RCC 7860 (cell line): ENCODE data around the gene AUNIP.
A peak's percentile ranks its signal among the peaks of the same experiment; 100 is the strongest.

ENCODE experiments used
- DNase-seq: peaks from one replicate; pipeline ENCODE4 v3.0.0-alpha.2; 2015; ENCODE audit warnings: low spot score
- FAIRE-seq: peaks from 2 replicates; lab custom pipeline; 2012; peaks lifted over from hg19 to GRCh38; lab: Jason Lieb, UNC

The AUNIP gene

GRCh38 chr1:25832336-25833037, 26.8 kb downstream of the AUNIP start:
- DNase-seq (no peak), FAIRE-seq (no peak)

- FAIRE-seq: no peak
Observed at GRCh38 chr1:25831569-25832196, 27.6 kb downstream of the AUNIP start.

DNA sequence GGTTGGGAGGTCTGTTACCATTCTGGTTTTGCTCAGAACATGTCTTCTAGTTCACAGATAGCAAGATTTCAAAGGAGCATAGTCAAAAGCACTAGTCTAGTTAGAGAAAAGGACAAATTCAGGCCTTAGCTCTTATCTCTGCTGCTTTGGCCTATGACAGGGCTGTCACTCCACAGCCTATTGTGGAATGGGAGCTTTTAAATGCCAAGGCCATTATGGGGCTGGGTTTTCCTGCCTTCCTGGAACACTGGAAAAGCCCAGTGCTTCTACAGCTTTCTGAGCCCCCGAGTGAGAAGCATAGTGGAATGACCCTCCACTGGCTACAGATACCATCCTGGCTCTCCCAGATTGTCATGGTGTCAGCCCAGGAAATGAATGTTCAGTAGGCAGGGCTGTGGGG, 30.2 kb downstream of the AUNIP start:
- FAIRE-seq (no peak), DNase-seq (no peak)

More at GRCh38 chr1:25831569-25832196, 27.6 kb downstream of the AUNIP start:
- DNase-seq: no peak

DNA sequence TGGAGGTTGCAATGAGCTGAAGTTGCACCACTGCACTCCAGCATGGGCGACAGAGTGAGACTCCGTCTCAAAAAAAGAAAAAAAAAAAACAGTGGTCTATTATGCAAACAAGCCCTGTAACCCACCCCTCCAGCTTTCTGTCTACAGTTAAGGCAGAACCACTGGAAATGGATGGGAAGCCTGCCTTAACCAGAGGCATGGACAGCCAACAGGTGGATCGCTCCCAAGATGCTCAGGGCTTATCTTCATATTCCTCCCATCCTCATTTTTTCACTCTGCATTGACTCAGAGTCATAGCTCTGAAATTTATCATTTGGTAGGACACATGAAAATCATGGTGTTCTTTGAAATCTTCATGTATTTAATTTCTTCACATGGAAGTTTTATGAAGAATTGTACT, 30.8 kb downstream of the AUNIP start:
- DNase-seq: no peak

DNA sequence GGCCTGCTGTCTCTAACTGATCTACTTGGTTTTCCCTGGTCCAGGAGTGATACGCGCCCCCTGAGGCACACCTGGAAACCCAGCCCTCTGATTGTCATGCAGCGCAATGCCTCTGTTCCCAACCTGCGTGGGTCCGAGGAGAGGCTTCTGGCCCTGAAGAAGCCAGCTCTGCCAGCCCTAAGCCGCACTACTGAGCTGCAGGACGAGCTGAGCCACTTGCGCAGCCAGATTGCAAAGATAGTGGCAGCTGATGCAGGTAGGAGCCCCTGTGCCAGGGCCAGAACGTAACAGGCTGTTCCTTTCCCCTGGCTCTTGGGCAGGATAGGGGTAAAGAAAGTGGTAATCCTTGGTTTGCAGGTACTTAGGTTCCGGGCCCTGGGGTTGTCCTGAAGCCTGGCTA, 32.7 kb downstream of the AUNIP start:
- no peak for DNase-seq
- FAIRE-seq: no peak

More for the DNA sequence above, 30.8 kb downstream of the AUNIP start:
- FAIRE-seq: no peak

GRCh38 chr1:25825605-25826004, 33.7 kb downstream of the AUNIP start:
- no peak for FAIRE-seq
- DNase-seq: no peak

GRCh38 chr1:25821630-25822091, 37.6 kb downstream of the AUNIP start:
- no peak for FAIRE-seq
- DNase-seq: peak; percentile 35

DNA sequence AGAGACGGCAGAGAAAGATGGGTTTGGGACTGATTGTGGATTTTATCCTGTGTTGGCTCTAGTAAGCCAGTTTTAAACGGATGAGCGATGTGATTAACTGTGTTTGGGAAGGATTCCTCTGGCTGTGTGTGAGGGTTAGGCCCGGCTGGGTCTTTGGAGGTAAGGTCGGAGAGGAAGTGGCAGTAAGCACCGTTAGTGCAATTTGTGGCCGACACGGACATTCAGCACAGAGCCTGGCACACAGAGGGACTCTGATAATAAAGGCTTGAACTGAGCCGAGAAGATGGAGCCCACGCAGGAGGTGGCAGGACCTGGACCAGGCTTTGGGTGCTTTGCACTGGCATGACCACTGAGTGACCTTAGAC, 38.2 kb downstream of the AUNIP start:
- no peak for FAIRE-seq
- no peak for DNase-seq

GRCh38 chr1:25820247-25821111, 38.8 kb downstream of the AUNIP start:
- DNase-seq (peak; percentile 54), FAIRE-seq (no peak)

- DNase-seq (peak; percentile 63), FAIRE-seq (no peak)
Observed at GRCh38 chr1:25819491-25820246, 39.6 kb downstream of the AUNIP start, which contains the start of gene MTFR1L. Gene MTFR1L (plus strand): TSS chr1:25819954. CDS start chr1:25823105, 3,151 bp downstream.

DNA sequence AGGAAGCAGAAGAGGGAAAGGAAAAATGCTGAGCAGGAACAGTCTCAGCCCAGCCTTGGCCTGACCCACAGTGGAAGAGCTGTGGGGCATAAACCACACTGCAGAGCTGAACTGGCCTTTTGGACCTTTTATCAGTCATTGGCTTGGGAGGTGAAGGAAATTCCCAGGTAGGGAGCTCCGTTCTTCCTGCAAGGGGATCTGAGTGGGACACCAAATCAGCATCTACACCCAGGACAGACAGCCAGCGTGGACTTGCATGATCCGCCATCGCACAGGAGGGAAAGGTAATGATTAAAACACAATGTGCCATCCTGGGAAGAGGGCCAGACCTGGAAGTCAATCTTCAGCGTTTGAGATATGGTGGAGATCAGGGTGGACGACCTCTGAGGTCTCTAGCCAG, 40.7 kb downstream of the AUNIP start:
- DNase-seq (no peak), FAIRE-seq (no peak)

- no peak for DNase-seq
- no peak for FAIRE-seq
Observed at GRCh38 chr1:25817840-25818501, 41.3 kb downstream of the AUNIP start.

- FAIRE-seq (no peak), DNase-seq (no peak)
Observed at GRCh38 chr1:25816112-25816718, 43.0 kb downstream of the AUNIP start.

DNA sequence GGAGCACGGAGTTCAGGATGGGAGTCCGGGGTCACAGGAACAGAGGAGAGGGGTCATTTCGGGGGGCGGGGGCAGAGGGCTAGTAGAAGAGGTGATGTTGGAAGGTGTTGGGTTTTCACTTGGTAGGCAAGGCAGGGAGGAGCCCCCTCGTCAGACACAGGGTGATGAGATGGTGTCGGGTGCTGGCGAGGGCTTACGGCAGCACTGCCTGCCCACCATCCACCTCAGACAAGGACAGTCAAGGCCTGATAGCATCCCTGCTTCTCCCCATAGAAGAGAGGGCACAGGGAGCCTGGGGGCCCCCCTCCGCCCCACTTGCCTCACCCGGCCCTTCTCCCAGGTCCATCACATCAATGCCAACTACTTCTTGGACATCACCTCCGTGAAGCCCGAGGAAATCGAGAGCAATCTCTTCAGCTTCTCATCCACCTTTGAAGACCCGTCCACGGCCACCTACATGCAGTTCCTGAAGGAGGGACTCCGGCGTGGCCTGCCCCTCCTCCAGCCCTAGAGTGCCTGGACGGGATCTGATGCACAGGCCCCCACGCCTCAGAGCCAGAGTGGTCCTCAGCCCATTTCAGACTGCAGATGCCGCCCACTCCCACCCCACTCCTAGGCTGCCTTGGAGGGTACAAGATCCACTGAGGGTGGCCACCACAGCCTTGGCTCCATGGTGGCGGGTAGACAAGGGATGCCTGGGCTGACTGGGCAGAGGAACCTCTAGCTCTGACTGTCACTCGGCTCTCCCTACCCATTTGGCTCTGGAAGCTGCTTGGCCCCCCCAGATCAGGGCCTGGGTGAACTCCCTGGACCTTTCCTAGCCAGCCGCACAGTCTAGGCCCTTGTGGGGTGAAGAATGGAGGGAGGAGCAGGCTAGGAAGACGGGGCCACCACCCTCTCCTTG, 43.8 kb downstream of the AUNIP start:
- FAIRE-seq (no peak), DNase-seq (no peak)

- no peak for FAIRE-seq
- no peak for DNase-seq
Observed at GRCh38 chr1:25814549-25815087, 44.6 kb downstream of the AUNIP start.

DNA sequence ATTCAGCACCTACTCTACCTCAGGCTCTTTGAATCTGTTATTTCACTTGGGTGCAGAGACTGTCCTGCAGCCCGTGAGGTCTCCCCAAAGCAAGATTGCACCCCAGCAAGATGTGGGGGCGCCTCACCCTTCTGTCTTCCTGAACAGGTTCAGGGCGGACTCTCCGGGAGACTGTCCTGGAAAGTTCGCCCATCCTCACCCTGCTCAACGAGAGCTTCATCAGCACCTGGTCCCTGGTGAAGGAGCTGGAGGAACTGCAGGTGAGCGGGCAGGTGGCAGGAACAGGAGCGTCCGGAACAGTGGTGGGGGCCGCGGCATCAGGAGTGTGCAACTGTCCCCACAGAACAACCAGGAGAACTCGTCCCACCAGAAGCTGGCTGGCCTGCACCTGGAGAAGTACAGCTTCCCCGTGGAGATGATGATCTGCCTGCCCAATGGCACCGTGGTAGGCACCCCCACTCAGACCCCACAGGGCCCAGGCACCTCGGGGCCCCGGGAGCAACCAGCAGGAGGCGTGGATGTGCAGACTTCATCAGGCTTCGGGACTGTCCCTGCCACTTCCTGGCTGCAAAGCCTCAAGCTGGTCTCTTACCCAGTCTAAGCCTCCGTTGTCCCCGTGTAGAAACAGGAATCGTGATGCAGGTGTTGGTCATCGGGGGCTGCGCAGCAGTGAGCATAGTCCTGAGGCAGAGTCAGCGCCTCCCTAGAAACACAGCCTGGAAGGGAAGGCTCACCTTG, 45.4 kb downstream of the AUNIP start:
- DNase-seq (no peak), FAIRE-seq (no peak)

DNA sequence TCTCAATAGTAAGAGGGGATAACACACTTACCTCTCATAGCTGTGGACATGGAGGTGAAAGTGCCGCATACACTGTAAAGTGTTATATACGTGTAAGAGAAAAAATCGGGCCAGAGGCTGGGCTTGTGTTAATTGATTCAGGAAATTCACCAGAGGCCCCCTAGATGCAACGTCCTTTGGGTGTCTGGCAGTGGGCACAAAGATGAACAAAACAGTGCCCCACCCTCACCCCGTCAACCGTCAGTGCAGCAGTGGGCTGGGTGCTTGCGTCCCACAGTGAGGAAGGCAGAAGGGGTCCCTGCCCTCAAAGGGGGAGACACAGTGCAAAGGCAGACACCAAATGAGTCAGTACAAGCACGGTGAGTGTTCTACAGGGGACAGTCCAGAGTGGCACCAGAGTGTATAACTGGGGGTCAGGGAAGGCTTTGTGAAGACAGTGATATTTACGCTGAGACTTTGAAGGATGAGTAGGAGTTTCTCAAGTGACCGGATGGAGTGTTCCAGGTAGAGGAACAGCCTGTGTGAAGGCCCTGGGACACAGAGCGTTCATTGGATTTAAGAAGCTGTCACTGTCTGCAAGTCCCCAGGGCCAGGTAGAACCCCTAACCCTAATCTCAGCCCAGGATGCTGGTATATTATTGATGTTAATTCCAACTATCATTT, 46.1 kb downstream of the AUNIP start:
- FAIRE-seq (no peak), DNase-seq (no peak)
